A549 (cell line): ENCODE results near the gene TRIM24. TPM values are rescaled to one million over a fixed set of nuclear protein-coding genes. Genes with fewer than 3 reads are reported as not detected.

ENCODE experiments used
- ATAC-seq, 2 experiments: fragments of 200-7000 bp in 1 of 2; fragments of >200 bp in 1 of 2; cut with Nextera tagmentation in 1 of 2; cut with Tn5 transposase in 1 of 2; 3 replicates each; pipeline versions ENCODE4 v1.8.0 to v1.9.1; 2018 to 2020; ENCODE audit warnings: mild to moderate bottlenecking in 1 of 2, moderate library complexity in 1 of 2
- CTCF ChIA-PET: fragments of 300-600 bp; sonication (Branson Sonifier 250); formaldehyde crosslinking; extraction: SDS; loops from one replicate; lab custom pipeline; 2021; ENCODE audit warnings: antibody characterized with exemption, inconsistent platforms; lab: Yijun Ruan, JAX
- POLR2A ChIA-PET: fragments of 350-600 bp; formaldehyde crosslinking; extraction: SDS; loops from one replicate; lab custom pipeline; 2021; ENCODE audit warnings: antibody characterized with exemption, inconsistent platforms; lab: Yijun Ruan, JAX
- DNase-seq, 2 experiments: peaks; one replicate each; pipeline versions ENCODE4 v3.0.0 to v3.0.0-alpha.2; 2011 to 2016; ENCODE audit warnings: low read depth in 1 of 2, low spot score in 1 of 2
- FAIRE-seq: peaks from 2 replicates; lab custom pipeline; 2011; peaks lifted over from hg19 to GRCh38; lab: Jason Lieb, UNC
- H3K27ac ChIP-seq, 2 experiments: fragments of >200 bp; sonication (Bioruptor Twin); formaldehyde crosslinking; 3 replicates each; pipeline ENCODE4 v1.5.1; 2016 to 2017
- H3K4me1 ChIP-seq: fragments of >200 bp; sonication (Bioruptor Twin); formaldehyde crosslinking; 3 replicates; pipeline ENCODE4 v1.6.1; 2016
- H3K4me2 ChIP-seq: fragments of >200 bp; sonication (Bioruptor Twin); formaldehyde crosslinking; 3 replicates; pipeline ENCODE4 v1.6.1; 2016
- H3K4me3 ChIP-seq: fragments of >200 bp; sonication (Bioruptor Twin); formaldehyde crosslinking; 3 replicates; pipeline ENCODE4 v1.5.1; 2016
- H3K9me3 ChIP-seq: fragments of >200 bp; sonication (Bioruptor Twin); formaldehyde crosslinking; 3 replicates; pipeline ENCODE4 v1.6.1; 2016
- BHLHE40 ChIP-seq: IDR thresholded peaks from 2 replicates; pipeline ENCODE4 v1.6.1; 2012; ENCODE audit warnings: low read depth, low read length, inconsistent platforms
- CEBPB ChIP-seq, 2 experiments: fragments of >200 bp in 1 of 2; sonication (Bioruptor Twin) in 1 of 2; formaldehyde crosslinking in 1 of 2; IDR thresholded peaks; 2 replicates each; pipeline ENCODE4 v1.6.1; 2012 to 2016
- CHD2 ChIP-seq: fragments of 150-350 bp; IDR thresholded peaks from 2 replicates; pipeline ENCODE4 v1.6.1; 2014; ENCODE audit warnings: low read length; ENCODE audit not compliant: partially characterized antibody
- FOSL2 ChIP-seq, 2 experiments: fragments of 450-650 bp in 1 of 2; fragments of >200 bp in 1 of 2; sonication (Bioruptor Twin) in 1 of 2; formaldehyde crosslinking; IDR thresholded peaks; 2 replicates each; pipeline versions ENCODE4 v1.5.0 to v1.6.1; 2016 to 2020; ENCODE audit warnings: mild to moderate bottlenecking in 1 of 2, moderate library complexity in 1 of 2
- FOXS1 ChIP-seq: fragments of 250-450 bp; sonication (Bioruptor Pico); IDR thresholded peaks from 2 replicates; pipeline ENCODE4 v1.5.0; 2020; ENCODE audit warnings: mild to moderate bottlenecking, moderate library complexity
- GATA3 ChIP-seq: IDR thresholded peaks from 2 replicates; pipeline ENCODE4 v1.6.1; 2012; ENCODE audit warnings: borderline replicate concordance
- HDAC2 ChIP-seq: fragments of 200-600 bp; sonication (generic); IDR thresholded peaks from 2 replicates; pipeline ENCODE4 v1.6.1; 2016
- HES2 ChIP-seq: fragments of >200 bp; sonication (Bioruptor Twin); formaldehyde crosslinking; IDR thresholded peaks from 2 replicates; pipeline ENCODE4 v1.6.1; 2016
- HOXB5 ChIP-seq: fragments of 250-450 bp; sonication (Bioruptor Pico); IDR thresholded peaks from 2 replicates; pipeline ENCODE4 v1.5.0; 2020; ENCODE audit warnings: mild to moderate bottlenecking, moderate library complexity
- NPAS2 ChIP-seq: fragments of 250-450 bp; sonication (Bioruptor Pico); IDR thresholded peaks from 2 replicates; pipeline ENCODE4 v1.8.0; 2022; ENCODE audit warnings: mild to moderate bottlenecking, moderate library complexity, borderline replicate concordance
- PBX3 ChIP-seq: IDR thresholded peaks from 2 replicates; pipeline ENCODE4 v1.6.1; 2012
- PHF8 ChIP-seq: fragments of 200-600 bp; sonication (generic); IDR thresholded peaks from 2 replicates; pipeline ENCODE4 v1.6.1; 2016; ENCODE audit warnings: low read depth, mild to moderate bottlenecking, antibody characterized with exemption, moderate library complexity, borderline replicate concordance
- POLR2AphosphoS2 ChIP-seq: conservative IDR thresholded peaks from 2 replicates; pipeline ENCODE4 v1.6.1; 2012; ENCODE audit warnings: low read length, improper control_type of control experiment, inconsistent platforms
- REST ChIP-seq: fragments of 200-600 bp; sonication (generic); IDR thresholded peaks from 2 replicates; pipeline ENCODE4 v1.6.1; 2016; ENCODE audit warnings: antibody characterized with exemption, mild to moderate bottlenecking, moderate library complexity
- SMC3 ChIP-seq: fragments of >200 bp; sonication (Bioruptor Twin); formaldehyde crosslinking; IDR thresholded peaks from 3 replicates; pipeline ENCODE4 v1.6.1; 2018; ENCODE audit warnings: inconsistent platforms
- TP53 ChIP-seq: fragments of 250-450 bp; sonication (Bioruptor Pico); IDR thresholded peaks from 2 replicates; pipeline ENCODE4 v1.5.0; 2021; ENCODE audit warnings: mild to moderate bottlenecking, moderate library complexity
- USF2 ChIP-seq: fragments of 450-650 bp; IDR thresholded peaks from 2 replicates; pipeline ENCODE4 v1.6.1; 2014; ENCODE audit warnings: antibody characterized with exemption
- ZC3H11A ChIP-seq: fragments of 450-650 bp; IDR thresholded peaks from 2 replicates; pipeline ENCODE4 v1.6.1; 2014; ENCODE audit warnings: antibody characterized with exemption, mild to moderate bottlenecking
- ZFP36 ChIP-seq: fragments of 450-650 bp; IDR thresholded peaks from 2 replicates; pipeline ENCODE4 v1.6.1; 2014; ENCODE audit warnings: borderline replicate concordance; ENCODE audit not compliant: partially characterized antibody
- ZSCAN20 ChIP-seq: fragments of 250-450 bp; sonication (Bioruptor Pico); IDR thresholded peaks from 2 replicates; pipeline ENCODE4 v1.8.0; 2022; ENCODE audit warnings: mild to moderate bottlenecking, moderate library complexity
- WGBS: methylation state at CpG from one replicate; pipeline ENCODE4 v1.1.6; 2017; ENCODE audit errors: missing lambda C conversion rate; 5-methylcytosine and 5-hydroxymethylcytosine counted together
- polyA plus RNA-seq, 4 experiments: library from polyadenylated mRNA; depleted of rRNA in 3 of 4; stranded (reverse); fragments of >200 nt; fragmentation: RNase III in 1 of 4; extraction: RNeasy Plus Mini Kit Qiagen cat#74134 plus additional on column Dnase treatment in 1 of 4; gene quantifications; 2 replicates in 3 of 4; 3 replicates in 1 of 4; pipeline ENCODE4 v1.2.3, GENCODE V29; 2011 to 2017

The TRIM24 gene
- polyA plus RNA-seq, 2 of the 4 experiments (the other 2 are of a cell fraction) = 8.3 to 11.6 TPM

- FAIRE-seq = no peak
- WGBS = 82% methylated on average over 8 of the region's 8 CpGs
- CTCF ChIA-PET = no interaction called here
Measured at GRCh38 chr7:138630059-138630610, 170.1 kb downstream of the TRIM24 start.

GRCh38 chr7:138632384-138632783, 172.3 kb downstream of the TRIM24 start:
- FAIRE-seq (no peak), ATAC-seq (no peak), DNase-seq (no peak)
- WGBS = 50% methylated on average over 2 of the region's 2 CpGs
- no peak overlapping the region for H3K4me3 ChIP-seq
- ChIA-PET POLR2A (no interaction called here), CTCF (interaction anchor here (1.2 to 1.4 kb wide), 2 partner anchors 12 kb away, joined by 4 read pairs; no protein-coding TSS in a partner anchor)
- no peaks in the 10 kb centered on the region for H3K9me3 ChIP-seq
- H3K4me1 ChIP-seq = no peaks in the 10 kb centered on the region
- TF ChIP-seq NPAS2 (CRISPR knock-in tag) (no peak), CEBPB (IDR thresholded peaks at IDR 0.05) (no peak), CHD2 (no peak), TP53 (no peak), HOXB5 (no peak), FOXS1 (CRISPR knock-in tag) (no peak), HDAC2 (no peak), PBX3 (no peak), USF2 (no peak), ZFP36 (no peak), ZC3H11A (no peak), REST (no peak), FOSL2 (IDR thresholded peaks at IDR 0.05) (no peak), FOSL2 (CRISPR knock-in tag; IDR thresholded peaks at IDR 0.05) (no peak), GATA3 (no peak)
- no peak overlapping the region for H3K27ac ChIP-seq
- H3K4me2 ChIP-seq = no peak overlapping the region

More at GRCh38 chr7:138630059-138630610, 170.1 kb downstream of the TRIM24 start:
- TF ChIP-seq POLR2AphosphoS2 (no peak), HES2 (no peak), ZSCAN20 (no peak), REST (no peak), SMC3 (no peak), PHF8 (no peak), BHLHE40 (no peak), FOSL2 (IDR thresholded peaks at IDR 0.05) (no peak), FOSL2 (CRISPR knock-in tag; IDR thresholded peaks at IDR 0.05) (no peak), PBX3 (no peak)
- H3K27ac ChIP-seq = no peak overlapping the region
- DNase-seq (no peak), ATAC-seq (no peak)
- no peak overlapping the region for H3K4me3 ChIP-seq
- H3K4me2 ChIP-seq = no peak overlapping the region
- no peaks in the 10 kb centered on the region for H3K9me3 ChIP-seq
- POLR2A ChIA-PET = no interaction called here
- H3K4me1 ChIP-seq = no peaks in the 10 kb centered on the region
